GM18873 (cell line): ENCODE results near the gene CCND3.
A peak's percentile ranks its signal among the peaks of the same experiment; 100 is the strongest.

ENCODE experiments used
- ATAC-seq: cut with Tn5 transposase; IDR thresholded peaks from one replicate; pipeline ENCODE4 v1.9.1; 2021; ENCODE audit warnings: mild to moderate bottlenecking, moderate library complexity, moderate number of reproducible peaks; ENCODE audit not compliant: unreplicated experiment, low FRiP score

Gene CCND3

GRCh38 chr6:41941280-41942066, at the start of gene CCND3:
Gene CCND3, minus strand, starts transcription at chr6:41941808. Its CDS starts 159 bp downstream, at chr6:41941649.
- ATAC-seq: peak; percentile 53

GRCh38 chr6:41986339-41986738, 44.7 kb upstream of the CCND3 start:
- ATAC-seq: no peak

- no peak for ATAC-seq
These were observed 43.0 kb upstream of the CCND3 start for GRCh38 chr6:41984623-41985022.

- no peak for ATAC-seq
These were observed 35.3 kb upstream of the CCND3 start for GRCh38 chr6:41976794-41977484.

GRCh38 chr6:41975276-41975675, 33.7 kb upstream of the CCND3 start:
- no peak for ATAC-seq

GRCh38 chr6:41974281-41974825, 32.7 kb upstream of the CCND3 start:
- ATAC-seq: no peak

GRCh38 chr6:41972826-41973225, 31.2 kb upstream of the CCND3 start:
- no peak for ATAC-seq

GRCh38 chr6:41970436-41970846, 28.8 kb upstream of the CCND3 start:
- no peak for ATAC-seq

GRCh38 chr6:41967312-41968287, 26.0 kb upstream of the CCND3 start:
- no peak for ATAC-seq

GRCh38 chr6:41966961-41967311, 25.3 kb upstream of the CCND3 start:
- ATAC-seq: no peak

GRCh38 chr6:41966214-41966920, 24.8 kb upstream of the CCND3 start:
- ATAC-seq: no peak

GRCh38 chr6:41965429-41966213, 24.0 kb upstream of the CCND3 start:
- ATAC-seq: no peak

- no peak for ATAC-seq
These were observed 22.7 kb upstream of the CCND3 start for GRCh38 chr6:41964201-41964887.

GRCh38 chr6:41963371-41963770, 21.8 kb upstream of the CCND3 start:
- no peak for ATAC-seq

- no peak for ATAC-seq
These were observed 18.4 kb upstream of the CCND3 start for GRCh38 chr6:41960028-41960427.

GRCh38 chr6:41958022-41958856, 16.6 kb upstream of the CCND3 start:
- ATAC-seq: no peak

- no peak for ATAC-seq
These were observed 15.5 kb upstream of the CCND3 start for GRCh38 chr6:41957117-41957516.

GRCh38 chr6:41955412-41955811, 13.8 kb upstream of the CCND3 start:
- no peak for ATAC-seq
